Chondrocyte (in vitro differentiated cells): ENCODE results near the gene BICDL2. TPM values are rescaled to one million over a fixed set of nuclear protein-coding genes. Genes with fewer than 3 reads are reported as not detected.
"Not testable (repeated sequence)": the region's sequence is repeated elsewhere in the genome, so short reads cannot be mapped to it uniquely, and the experiment has no call there.

Experiments
- DNase-seq: peaks from one replicate; pipeline ENCODE4 v3.0.0; 2021; ENCODE audit warnings: mixed read lengths, low spot score
- H3K27ac Mint-ChIP-seq: one replicate; pipeline ENCODE4 v1.8.0; 2021; ENCODE audit warnings: mild to moderate bottlenecking, moderate library complexity, mixed read lengths; ENCODE audit not compliant: unreplicated experiment
- H3K27me3 Mint-ChIP-seq: 2 replicates; pipeline ENCODE4 v1.8.0; 2021; ENCODE audit warnings: low read depth, mixed read lengths
- H3K36me3 Mint-ChIP-seq: 2 replicates; pipeline ENCODE4 v1.8.0; 2021; ENCODE audit warnings: low read depth, mixed read lengths
- H3K4me1 Mint-ChIP-seq: 2 replicates; pipeline ENCODE4 v1.8.0; 2021; ENCODE audit warnings: low read depth, mild to moderate bottlenecking, mixed read lengths
- H3K4me3 Mint-ChIP-seq: one replicate; pipeline ENCODE4 v1.8.0; 2021; ENCODE audit warnings: mild to moderate bottlenecking, moderate library complexity, mixed read lengths; ENCODE audit not compliant: unreplicated experiment
- H3K9me3 Mint-ChIP-seq: 2 replicates; pipeline ENCODE4 v1.8.0; 2021; ENCODE audit warnings: low read depth, mixed read lengths
- total RNA-seq: library from RNA; stranded (reverse); gene quantifications from 3 replicates; pipeline ENCODE4 v1.2.1, GENCODE V29; 2021
- TF ChIP-seq, protein P1 (sequence below): fragments of 200-600 bp; sonication (generic); IDR thresholded peaks from 2 replicates; pipeline ENCODE4 v1.5.0; 2021; ENCODE audit warnings: antibody characterized with exemption, mild to moderate bottlenecking, moderate library complexity

The BICDL2 gene
- total RNA-seq, 1 donor from 2014 or later = not detected

DNA sequence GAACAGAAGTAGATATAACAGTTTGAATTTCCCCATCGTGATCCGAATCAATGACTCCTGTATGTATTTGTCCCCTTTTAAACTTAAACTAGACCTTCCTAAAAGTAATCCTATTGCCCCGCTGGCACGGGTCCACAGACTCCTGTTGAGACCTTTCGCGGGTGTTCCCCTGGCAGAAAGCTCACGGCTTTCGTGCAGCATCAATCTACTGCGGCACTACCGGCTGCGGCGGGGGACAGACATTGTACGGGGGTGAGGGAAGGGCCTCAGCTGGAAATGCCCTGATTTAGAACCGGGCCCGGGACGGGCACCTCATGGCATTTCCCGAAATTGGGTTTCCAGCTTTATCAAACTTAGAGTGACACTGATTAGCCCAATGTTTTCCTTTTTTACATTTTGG is 43.3 kb upstream of the BICDL2 start:
- Mint-ChIP-seq H3K36me3 (no peaks in the 10 kb centered on the region), H3K27me3 (peaks cover 29% of the 10 kb centered on the region)
- DNase-seq = no peak

DNA sequence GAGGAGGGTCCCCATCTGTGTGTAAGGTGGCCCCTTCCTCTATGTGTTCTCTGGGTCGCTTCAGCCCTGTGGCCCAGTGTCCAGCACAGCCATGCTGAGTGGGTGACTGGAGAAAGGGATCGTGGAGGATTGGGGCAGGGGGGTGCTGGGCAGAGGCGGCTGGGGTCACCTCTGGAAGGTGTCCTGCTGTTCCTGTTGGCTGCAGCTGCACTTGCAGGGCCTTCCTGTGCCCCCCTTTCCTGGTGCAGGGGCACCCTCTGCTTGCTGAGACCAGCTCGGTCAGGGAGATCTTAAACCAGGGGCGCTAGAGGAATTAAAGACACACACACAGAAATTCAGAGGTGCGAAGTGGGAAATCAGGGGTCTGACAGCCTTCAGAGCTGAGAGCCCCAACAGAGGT is 39.8 kb upstream of the BICDL2 start:
- Mint-ChIP-seq H3K4me1 (no peaks in the 10 kb centered on the region), H3K27me3 (peaks cover 47% of the 10 kb centered on the region), H3K4me3 (no peak overlapping the region)

More for the DNA sequence above, 43.3 kb upstream of the BICDL2 start:
- Mint-ChIP-seq H3K4me1 (no peaks in the 10 kb centered on the region), H3K4me3 (no peak overlapping the region), H3K27ac (no peak overlapping the region), H3K9me3 (no peaks in the 10 kb centered on the region)
- TF ChIP-seq, protein P1, sequence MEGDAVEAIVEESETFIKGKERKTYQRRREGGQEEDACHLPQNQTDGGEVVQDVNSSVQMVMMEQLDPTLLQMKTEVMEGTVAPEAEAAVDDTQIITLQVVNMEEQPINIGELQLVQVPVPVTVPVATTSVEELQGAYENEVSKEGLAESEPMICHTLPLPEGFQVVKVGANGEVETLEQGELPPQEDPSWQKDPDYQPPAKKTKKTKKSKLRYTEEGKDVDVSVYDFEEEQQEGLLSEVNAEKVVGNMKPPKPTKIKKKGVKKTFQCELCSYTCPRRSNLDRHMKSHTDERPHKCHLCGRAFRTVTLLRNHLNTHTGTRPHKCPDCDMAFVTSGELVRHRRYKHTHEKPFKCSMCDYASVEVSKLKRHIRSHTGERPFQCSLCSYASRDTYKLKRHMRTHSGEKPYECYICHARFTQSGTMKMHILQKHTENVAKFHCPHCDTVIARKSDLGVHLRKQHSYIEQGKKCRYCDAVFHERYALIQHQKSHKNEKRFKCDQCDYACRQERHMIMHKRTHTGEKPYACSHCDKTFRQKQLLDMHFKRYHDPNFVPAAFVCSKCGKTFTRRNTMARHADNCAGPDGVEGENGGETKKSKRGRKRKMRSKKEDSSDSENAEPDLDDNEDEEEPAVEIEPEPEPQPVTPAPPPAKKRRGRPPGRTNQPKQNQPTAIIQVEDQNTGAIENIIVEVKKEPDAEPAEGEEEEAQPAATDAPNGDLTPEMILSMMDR = no peak

DNA sequence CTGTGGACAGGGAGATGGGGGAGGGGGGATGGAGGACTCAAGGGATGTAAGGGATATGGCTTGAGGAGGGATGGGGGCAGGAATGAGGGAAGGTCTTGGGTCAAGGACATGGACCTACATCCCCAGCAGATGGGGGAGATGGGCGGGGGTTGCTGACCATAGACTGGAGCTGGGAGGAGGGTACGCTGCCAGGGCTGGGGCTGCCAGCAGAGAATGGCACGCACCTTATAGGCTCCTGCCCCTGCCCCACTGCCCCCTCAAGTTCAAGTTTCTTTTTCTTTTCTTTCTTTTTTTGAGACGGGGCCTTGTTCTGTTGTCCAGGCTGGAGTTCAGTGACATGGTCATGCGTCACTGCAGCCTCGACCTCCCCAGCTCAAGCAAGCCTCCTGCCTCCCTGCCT is 39.2 kb upstream of the BICDL2 start:
- not testable (repeated sequence) for H3K9me3 Mint-ChIP-seq, H3K36me3 Mint-ChIP-seq, H3K4me3 Mint-ChIP-seq, H3K27ac Mint-ChIP-seq, DNase-seq, H3K4me1 Mint-ChIP-seq
- peaks cover 47% of the 10 kb centered on the region for H3K27me3 Mint-ChIP-seq

More for the DNA sequence above, 39.8 kb upstream of the BICDL2 start:
- H3K36me3 Mint-ChIP-seq = peaks cover 1% of the 10 kb centered on the region
- no peaks in the 10 kb centered on the region for H3K9me3 Mint-ChIP-seq
- TF ChIP-seq, protein P1 = no peak
- H3K27ac Mint-ChIP-seq = no peak overlapping the region
- no peak for DNase-seq

DNA sequence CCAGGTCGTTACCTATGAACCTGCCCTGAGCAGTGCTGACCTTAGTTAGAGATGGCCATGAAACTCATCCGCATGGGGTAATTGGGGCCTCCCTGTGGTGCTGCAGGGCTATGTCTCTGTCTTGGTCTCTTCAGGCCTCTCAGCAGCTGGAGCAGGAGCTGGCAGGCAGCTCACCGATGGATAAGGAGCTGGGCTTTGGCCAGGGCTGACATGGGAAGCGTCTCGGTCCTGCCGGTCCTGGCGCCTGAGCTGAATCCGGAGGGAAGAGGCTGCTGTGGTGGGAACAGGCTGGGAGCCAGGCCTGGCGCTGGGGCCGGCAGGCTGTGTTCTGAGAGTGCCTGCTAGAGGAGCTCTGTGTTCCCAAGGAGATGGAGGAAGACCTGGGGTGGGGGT is 38.8 kb upstream of the BICDL2 start:
- Mint-ChIP-seq H3K4me1 (no peaks in the 10 kb centered on the region), H3K36me3 (peaks cover 2% of the 10 kb centered on the region), H3K4me3 (no peak overlapping the region), H3K27me3 (peaks cover 45% of the 10 kb centered on the region), H3K27ac (no peak overlapping the region), H3K9me3 (no peaks in the 10 kb centered on the region)
- no peak for DNase-seq
- TF ChIP-seq, protein P1 = no peak

DNA sequence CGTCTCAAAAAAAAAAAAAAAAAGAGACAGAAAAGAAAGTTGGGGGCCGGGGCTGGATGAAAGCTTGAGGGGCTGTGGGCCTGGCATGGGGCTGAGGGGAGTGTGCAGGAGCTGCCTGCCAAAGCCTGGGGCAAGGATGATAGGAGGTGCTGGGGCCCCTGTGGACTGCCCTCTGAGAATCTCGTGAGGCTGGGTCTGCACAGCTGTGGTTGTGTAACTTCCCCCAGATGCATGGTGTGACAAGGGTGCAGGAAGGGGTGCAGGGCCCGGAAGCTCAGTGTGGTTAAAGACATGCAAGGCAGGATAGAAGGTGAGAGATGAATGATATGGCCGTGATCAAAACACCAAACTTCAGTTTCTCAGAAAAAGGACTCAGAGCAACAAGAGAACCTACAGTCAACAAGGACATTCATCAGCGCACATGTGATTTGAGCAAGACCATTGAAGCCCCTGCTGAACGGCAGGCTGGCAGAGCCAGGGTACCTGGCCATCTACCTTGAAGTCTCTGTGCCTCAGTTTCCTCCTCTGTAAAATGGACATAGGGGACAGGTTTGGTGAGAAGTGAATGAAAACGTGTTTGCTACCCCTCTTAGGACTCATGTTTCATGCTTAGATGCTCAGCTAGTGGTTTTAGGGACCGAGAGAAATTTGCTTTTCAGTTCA is 38.2 kb upstream of the BICDL2 start:
- TF ChIP-seq, protein P1 = no peak
- H3K36me3 Mint-ChIP-seq = peaks cover 2% of the 10 kb centered on the region
- peaks cover 44% of the 10 kb centered on the region for H3K27me3 Mint-ChIP-seq
- no peak overlapping the region for H3K4me3 Mint-ChIP-seq
- no peaks in the 10 kb centered on the region for H3K9me3 Mint-ChIP-seq
- no peak for DNase-seq
- no peak overlapping the region for H3K27ac Mint-ChIP-seq
- no peaks in the 10 kb centered on the region for H3K4me1 Mint-ChIP-seq

DNA sequence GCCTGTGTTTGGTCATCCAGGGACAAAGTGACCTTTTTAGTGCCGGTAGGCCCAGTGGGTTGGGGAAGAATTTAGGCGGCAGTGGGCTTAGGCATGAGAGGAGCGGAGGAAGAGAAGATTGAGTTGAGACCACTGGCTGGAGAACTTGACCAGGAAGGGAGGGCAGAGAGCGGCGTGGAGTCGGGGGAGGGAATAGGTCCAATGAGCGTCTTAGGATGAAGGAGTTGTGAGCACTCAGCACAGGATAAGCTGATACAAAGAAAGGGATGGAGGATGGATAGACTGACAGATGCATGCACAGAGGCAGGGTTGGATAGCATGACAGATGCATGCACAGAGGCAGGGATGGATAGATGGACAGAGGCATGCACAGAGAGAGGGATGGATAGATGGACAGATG is 36.7 kb upstream of the BICDL2 start:
- H3K9me3 Mint-ChIP-seq = no peaks in the 10 kb centered on the region

DNA sequence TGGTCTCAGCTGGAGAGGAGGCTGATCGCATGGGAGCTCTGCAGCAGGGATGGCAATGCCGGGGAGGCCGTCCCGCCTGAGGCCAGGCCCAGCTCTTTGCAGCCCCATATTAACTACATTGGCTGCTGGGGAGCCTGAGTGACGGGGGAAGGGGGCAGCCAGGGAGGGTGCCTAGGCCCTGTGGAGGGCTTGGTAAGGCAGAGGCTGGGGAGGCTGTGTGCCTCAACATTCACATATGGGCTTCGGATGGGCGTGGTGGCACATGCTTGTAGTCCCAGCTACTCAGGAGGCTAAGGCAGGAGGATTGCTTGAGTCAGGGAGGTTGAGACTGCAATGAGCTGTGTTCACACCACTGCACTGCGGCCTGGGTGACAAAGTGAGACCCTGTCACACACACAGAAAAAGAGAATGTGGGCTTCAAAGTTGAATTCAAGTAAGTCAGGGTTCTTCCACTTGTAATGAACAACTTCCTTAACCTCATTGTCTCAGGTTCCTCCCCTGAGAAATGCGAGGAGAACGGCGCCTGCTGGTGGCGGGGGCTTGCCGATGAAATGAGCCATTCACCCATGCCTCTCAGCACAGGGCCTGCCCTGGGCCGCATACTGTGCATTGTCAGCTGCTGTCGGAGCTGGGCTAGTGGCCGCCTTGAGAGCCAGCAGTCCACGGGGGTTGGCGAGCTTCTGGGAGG is 36.0 kb upstream of the BICDL2 start:
- peaks cover 28% of the 10 kb centered on the region for H3K27me3 Mint-ChIP-seq
- H3K36me3 Mint-ChIP-seq, H3K4me1 Mint-ChIP-seq, DNase-seq, H3K9me3 Mint-ChIP-seq, H3K27ac Mint-ChIP-seq, H3K4me3 Mint-ChIP-seq: not testable (repeated sequence)

More for the DNA sequence above, 36.7 kb upstream of the BICDL2 start:
- no peak for DNase-seq
- no peaks in the 10 kb centered on the region for H3K4me1 Mint-ChIP-seq
- H3K27me3 Mint-ChIP-seq = peaks cover 34% of the 10 kb centered on the region
- H3K27ac Mint-ChIP-seq = no peak overlapping the region
- no peak overlapping the region for H3K4me3 Mint-ChIP-seq
- peaks cover 2% of the 10 kb centered on the region for H3K36me3 Mint-ChIP-seq
- TF ChIP-seq, protein P1 = no peak

DNA sequence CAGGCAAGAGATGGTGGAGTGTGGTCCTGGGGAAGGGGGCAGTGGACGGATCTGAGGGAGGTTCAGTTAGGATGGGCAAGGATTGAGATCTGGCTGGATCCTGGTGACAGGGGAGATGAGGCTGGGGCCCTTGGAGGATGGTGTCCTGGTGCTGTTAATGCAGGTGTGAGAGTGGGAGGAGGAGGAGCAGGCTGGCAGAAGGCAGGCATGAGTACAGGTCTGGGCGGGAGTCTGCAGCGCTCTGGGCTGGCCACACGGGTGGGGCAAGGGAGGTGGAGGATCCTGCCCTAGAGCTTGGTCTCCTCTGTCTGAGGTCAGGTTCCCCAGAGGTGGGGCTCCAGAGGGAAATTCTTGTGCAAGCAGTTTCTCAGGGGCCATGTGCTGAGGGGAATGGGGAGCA is 35.4 kb upstream of the BICDL2 start:
- peaks cover 26% of the 10 kb centered on the region for H3K27me3 Mint-ChIP-seq
- H3K27ac Mint-ChIP-seq, H3K4me3 Mint-ChIP-seq, H3K4me1 Mint-ChIP-seq, H3K36me3 Mint-ChIP-seq, H3K9me3 Mint-ChIP-seq: not testable (repeated sequence)
- DNase-seq = peak; percentile 49
